ENCODE data around the gene SCARF2. TPM values are rescaled to one million over a fixed set of nuclear protein-coding genes. Genes with fewer than 3 reads are reported as not detected.
"Not testable (repeated sequence)": the region's sequence is repeated elsewhere in the genome, so short reads cannot be mapped to it uniquely, and the experiment has no call there.

Gene SCARF2, protein sequence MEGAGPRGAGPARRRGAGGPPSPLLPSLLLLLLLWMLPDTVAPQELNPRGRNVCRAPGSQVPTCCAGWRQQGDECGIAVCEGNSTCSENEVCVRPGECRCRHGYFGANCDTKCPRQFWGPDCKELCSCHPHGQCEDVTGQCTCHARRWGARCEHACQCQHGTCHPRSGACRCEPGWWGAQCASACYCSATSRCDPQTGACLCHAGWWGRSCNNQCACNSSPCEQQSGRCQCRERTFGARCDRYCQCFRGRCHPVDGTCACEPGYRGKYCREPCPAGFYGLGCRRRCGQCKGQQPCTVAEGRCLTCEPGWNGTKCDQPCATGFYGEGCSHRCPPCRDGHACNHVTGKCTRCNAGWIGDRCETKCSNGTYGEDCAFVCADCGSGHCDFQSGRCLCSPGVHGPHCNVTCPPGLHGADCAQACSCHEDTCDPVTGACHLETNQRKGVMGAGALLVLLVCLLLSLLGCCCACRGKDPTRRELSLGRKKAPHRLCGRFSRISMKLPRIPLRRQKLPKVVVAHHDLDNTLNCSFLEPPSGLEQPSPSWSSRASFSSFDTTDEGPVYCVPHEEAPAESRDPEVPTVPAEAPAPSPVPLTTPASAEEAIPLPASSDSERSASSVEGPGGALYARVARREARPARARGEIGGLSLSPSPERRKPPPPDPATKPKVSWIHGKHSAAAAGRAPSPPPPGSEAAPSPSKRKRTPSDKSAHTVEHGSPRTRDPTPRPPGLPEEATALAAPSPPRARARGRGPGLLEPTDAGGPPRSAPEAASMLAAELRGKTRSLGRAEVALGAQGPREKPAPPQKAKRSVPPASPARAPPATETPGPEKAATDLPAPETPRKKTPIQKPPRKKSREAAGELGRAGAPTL
- 1 to 10 TPM; 3.2 to 8.3 TPM for total RNA-seq
- long read RNA-seq = 0 reads

DNA sequence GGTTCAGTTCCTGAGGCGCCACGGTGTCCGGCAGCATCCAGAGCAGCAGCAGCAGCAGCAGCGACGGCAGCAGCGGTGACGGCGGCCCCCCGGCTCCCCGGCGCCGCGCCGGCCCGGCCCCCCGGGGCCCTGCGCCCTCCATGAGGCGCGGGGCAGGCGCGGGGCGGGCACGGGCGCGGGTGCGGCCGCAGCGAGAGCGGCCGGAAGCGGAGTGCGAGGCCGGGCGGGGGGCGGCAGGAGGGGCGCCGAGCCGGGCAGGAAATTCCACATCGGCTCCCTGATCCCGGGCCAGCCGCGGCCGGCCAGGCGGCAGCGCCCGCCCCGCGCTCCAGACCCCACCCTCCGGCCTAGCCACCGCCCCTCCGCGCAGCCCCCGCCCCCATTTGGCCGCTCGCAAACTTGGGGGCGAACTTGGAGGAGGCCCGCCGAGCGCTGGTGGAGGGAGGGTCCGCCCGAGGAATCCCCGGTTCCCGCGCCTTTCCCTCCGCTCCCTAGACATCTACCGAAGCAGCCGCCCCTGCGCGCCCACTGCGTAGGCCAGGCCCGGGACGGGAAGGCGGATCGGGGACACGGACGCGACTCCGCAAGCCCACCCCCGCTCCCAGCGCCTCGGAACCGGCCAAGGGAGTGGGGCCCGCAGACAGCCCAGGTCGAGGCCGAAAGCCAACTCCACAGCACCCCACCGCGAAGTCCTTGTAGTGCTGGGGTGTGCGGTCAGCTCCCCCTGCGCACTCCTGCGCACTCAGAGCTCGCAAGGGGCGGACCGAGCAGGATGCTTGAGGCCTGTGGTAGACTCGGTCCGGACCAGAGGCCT, at the start of gene SCARF2:
Gene SCARF2 (minus strand): TSS at position 213 of the 814 bp plus-strand sequence. CDS start 71 bp downstream, at position 142.
- intact Hi-C loops (cut with DNase I) = loop anchor here in 1 of 2 donors (10.0 kb wide), 1 partner anchor 57 kb away; the partner anchor contains the start of gene KLHL22
- DNase-seq (peak; percentile 78), ATAC-seq (peak; percentile 75 to 79)

DNA sequence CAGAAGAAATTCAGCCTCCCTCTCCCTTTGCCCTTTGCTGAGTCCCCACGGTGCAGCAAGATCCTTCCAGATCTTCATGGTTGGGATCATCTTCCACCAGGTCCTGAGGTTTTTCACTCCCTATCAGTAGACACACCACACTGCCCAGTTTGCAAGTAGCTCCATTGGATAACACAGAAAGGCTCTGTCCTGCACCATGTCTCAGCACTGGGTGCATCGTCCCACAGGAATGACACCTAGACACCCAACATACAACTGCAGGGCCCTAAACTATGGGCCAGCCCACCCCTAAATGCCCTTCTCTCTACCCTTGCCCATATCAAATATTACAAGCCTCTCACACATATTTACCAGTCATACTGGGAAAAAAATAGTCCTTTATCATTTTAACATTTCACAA, 48.6 kb upstream of the SCARF2 start:
- DNase-seq = no peak
- intact Hi-C loops (cut with DNase I) = no loop called here
- no peak for ATAC-seq

DNA sequence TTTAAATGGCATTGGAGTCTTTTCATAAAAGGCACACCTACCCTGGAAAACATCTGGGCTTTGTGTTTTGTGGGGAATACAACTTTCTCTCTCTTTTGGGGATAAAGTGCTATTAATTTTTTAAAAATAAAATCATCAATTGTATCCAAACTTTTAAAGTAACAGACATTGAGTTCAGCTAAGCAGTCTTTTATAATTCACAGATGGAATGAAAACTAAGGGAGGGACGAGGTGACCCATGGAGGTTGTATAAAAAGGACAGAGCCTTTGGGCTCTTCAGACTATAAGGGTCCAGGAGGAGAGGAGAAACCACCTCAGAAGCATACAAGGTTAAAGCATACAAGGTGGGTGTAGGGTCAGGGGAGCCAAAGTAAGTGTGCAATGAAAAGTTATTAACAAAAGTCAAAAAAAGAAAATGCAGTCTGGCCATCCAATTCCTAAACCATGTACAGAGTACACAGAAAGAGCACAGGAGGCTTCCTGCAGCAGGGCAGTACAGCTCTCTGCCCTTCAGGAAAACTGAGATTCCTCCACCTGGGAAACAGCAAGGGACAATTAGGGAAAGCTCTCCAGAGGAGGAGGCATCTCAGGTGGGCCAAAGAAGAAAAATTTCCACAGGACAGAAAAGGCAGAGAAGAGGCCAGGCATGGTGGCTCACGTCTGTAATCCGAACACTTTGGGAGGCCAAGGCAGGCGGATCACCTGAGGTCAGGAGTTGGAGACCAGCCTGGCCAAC, 47.5 kb upstream of the SCARF2 start:
- ATAC-seq (no peak), DNase-seq (no peak)
- intact Hi-C loops (cut with DNase I) = no loop called here

DNA sequence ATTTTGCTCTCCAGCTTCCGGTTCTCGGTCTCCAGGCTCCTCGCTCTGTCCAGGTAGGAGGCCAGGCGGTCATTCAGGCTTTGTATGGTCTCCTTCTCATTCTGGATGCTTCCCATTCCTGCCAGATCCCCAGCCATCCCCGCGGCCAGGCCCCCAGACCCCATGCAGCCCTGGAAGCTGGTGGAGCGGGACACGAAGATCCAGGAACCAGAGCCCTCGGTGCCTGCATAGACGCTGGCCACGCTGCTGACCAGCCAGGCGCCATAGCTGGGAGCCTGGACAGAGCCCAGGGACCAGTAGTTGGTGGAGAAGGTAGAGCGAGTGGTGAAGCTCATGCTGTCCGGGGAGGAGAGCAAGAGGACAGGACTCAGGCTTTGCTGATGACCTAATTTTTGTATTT, 46.1 kb upstream of the SCARF2 start:
- no peak for ATAC-seq
- intact Hi-C loops (cut with DNase I) = no loop called here
- no peak for DNase-seq

DNA sequence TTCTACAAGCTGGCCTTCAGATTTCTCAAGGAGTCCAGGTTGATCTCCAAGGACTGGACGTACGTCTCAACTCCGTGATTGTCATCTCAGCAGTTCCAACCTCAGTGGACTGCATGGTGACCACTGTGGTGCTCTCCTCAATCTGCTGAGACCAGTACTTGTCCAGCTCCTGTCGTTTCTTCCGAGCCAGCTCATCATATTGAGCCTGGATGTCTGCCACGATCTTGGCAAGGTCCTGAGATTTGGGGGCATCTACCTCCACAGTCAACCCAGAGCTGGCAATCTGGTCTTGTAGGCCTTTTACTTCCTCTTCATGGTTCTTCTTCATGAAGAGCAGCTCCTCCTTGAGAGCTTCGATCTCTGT, 45.5 kb upstream of the SCARF2 start:
- intact Hi-C loops (cut with DNase I); DNase-seq; ATAC-seq: not testable (repeated sequence)

DNA sequence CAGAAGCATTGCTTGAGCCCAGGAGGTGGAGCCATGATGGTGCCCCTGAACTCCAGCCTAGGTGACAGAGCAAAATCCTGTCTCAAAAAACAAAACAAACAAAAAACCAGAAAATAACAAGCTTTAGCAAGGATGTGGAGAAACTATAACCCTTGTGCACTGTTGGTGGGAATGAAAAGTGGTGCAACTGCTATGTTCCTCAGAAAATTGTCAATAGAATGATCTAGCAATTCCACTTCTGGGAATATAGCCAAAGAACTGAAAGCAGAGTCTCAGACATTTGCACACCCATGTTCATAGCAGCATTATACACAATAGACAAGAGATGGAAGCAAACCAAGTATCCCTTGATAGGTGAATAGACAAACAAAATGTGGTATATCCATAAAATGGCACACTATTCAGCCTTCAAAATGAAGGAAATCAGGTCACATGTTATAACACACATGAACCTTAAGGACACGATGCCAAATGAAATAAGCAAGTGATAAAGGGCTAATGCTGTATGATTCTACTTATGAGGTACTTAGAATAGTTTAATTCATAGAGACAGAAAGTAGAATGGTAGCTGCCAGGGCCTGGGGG, 42.1 kb upstream of the SCARF2 start:
- ATAC-seq (no peak), DNase-seq (no peak)

DNA sequence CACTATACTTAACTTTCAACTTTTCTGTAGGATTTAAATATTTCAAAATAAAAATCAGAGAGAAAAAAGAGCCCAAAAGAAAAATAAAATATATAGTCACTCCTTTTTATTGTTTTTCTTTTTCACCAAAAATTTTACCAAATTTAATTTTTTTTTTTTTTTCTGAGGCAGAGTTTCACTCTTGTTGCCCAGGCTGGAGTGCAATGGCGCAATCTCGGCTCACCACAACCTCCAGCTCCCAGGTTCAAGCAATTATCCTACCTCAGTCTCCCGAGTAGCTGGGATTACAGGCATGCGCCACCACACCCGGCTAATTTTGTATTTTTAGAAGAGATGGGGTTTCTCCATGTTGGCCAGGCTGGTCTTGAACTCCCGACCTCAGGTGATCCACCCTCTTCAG, 40.4 kb upstream of the SCARF2 start:
- ATAC-seq; intact Hi-C loops (cut with DNase I); DNase-seq: not testable (repeated sequence)

More for the DNA sequence above, 42.1 kb upstream of the SCARF2 start:
- intact Hi-C loops (cut with DNase I) = no loop called here

DNA sequence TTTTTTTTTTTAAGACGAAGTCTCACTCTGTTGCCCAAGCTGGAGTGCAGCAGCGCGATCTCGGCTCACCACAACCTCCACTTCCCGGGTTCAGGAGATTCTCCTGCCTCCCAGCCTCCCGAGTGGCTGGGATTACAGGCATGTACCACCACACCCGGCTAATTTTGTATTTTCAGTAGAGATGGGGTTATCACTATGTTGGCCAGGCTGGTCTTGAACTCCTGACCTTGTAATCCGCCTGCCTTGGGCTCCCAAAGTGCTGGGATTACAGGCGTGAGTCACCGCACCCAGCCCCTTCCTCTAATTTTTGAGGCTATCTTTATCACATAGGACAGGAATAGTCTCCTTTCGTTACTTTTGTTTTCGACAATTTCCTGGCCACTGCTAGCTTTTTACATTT, 37.9 kb upstream of the SCARF2 start:
- ATAC-seq; DNase-seq; intact Hi-C loops (cut with DNase I): not testable (repeated sequence)

DNA sequence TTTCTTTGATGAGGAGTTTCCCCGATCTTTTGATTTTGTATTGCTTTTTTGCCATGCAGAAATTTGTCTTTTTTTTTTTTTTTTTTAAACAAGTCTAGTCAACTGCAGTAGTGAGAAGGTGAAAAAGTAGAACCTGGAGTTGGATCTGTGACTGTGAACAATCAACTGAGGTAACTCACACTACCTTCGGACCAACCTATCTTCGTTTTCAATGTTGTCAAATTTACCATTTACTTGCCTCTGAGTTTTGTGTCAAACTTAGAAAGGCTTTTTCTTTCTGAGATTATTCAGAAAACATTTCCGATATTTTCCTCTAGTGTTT, 37.5 kb upstream of the SCARF2 start:
- no peak for ATAC-seq
- DNase-seq = no peak

DNA sequence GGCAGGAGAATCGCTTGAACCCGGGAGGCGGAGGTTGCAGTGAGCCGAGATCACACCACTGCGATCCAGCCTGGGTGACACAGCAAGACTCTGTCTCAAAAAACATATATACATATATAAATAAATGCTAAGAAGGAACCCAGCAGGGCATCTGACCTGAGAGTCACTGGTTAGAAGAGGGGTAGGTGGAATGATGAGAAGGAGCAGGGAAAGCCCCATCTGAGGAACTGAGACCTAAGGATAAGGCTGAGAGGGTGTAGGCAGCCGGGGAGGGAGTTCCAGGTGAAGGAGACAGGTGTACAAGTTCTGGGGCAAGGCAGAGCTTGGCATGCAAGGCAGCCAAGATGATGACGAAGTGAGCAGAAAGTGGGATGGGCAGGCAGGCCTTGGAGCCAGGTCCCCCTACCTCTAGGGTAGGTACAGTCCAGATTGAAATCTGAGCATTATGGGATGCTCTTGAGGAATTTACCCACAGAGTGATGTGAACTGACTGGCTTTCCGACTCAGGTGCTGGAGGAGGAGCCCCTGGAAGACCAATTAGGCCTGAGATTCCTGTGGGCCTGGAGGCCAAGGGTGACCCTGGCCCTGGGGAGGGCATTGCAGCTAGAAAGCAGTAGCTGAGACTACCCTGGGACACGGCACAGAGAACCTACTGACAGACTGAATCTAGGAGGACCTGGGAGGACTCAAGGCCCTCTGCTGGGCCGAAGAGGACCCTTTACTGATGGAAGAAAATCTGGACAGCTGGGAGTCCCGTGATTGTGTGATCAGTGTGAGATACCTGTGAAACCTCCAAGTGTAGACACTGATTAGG, 35.2 kb upstream of the SCARF2 start:
- no peak for DNase-seq
- intact Hi-C loops (cut with DNase I) = no loop called here
- no peak for ATAC-seq

More for the DNA sequence above, 37.5 kb upstream of the SCARF2 start:
- intact Hi-C loops (cut with DNase I) = no loop called here

DNA sequence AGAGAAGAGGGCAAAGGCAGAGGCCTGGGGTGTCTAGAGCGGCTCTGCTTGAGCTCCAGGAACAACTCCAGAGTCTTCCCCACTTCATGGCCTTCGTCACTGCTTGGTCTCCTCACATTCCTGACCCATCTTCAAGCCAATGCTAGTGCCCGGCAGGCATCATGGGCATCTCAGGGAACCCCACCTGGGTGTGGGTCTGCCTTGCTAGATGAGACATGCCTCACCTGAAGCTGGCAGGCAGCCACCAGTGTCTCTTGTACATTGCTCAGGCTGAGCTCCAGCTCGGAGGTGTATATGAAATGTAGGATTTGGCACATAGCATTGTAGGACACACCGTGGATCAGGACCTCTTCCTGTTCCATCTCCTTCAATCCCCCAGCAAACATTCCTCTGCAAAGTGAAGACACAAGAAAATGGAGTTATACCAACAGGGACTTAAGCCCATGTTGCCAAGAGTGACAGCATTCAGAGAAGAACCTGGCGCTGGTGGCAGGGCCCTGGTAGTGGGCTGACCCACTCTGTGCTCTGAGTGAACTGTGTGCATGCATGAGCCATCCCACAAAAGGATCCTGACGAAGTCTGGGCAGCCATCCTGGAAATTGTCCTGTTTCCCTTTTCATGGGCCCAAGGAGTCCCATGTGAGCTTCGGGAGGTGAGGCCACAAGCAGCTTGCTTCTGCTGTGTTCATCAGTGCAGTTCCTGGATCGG, 33.7 kb upstream of the SCARF2 start:
- DNase-seq (no peak), ATAC-seq (no peak)
- intact Hi-C loops (cut with DNase I) = no loop called here

DNA sequence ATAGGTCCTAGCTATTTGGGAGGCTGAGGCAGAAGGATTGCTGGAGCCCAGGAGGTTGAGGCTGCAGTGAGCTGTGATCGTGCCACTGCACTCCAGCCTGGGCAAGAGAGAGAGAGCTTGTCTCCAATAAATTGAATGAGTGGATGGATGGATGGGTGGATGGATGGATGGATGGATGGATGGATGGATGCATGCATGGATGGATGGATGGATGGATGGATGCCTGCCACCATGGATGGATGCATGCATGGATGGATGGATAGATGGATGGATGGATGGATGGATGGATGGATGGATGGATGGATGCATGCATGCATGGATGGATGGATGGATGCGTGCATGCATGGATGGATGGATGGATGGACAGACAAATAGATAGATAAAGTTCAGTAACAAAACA, 32.9 kb upstream of the SCARF2 start:
- intact Hi-C loops (cut with DNase I); DNase-seq; ATAC-seq: not testable (repeated sequence)

DNA sequence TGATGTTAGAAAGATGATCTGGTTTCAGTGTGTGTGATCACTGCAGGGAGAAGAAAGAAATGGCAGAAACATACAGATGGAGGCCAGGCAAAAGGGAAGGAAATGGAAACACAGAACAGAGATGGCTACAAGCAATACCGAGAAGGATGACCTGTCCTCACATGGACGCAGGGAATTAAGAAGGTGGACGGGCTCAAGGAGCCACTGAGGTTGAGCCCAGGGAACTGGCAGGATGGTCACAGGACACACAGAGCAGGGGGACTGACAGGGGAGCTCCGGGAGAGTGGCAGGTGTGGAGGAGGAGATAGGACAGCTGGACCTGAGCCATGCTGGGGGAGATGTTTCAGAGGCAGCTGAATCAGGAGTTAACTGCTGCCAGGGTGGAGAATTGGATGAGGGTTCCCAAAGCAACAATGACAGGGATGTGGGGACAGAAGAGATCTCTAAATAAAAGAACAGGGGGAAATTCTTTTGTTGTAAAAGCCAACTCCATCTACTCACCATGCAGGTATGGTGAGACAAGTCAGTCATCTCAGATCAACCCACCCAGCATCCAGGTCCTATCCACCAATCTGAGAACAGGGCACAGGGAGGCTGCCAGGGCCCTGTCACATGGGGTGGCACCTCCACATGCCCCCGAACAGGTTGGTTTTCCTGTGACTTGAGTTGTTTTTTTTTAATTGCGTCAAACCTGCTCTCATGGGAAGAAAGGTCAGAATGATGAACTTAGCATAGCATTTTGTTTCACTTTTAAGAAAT, 31.7 kb upstream of the SCARF2 start:
- no peak for ATAC-seq
- intact Hi-C loops (cut with DNase I) = no loop called here
- DNase-seq = no peak

DNA sequence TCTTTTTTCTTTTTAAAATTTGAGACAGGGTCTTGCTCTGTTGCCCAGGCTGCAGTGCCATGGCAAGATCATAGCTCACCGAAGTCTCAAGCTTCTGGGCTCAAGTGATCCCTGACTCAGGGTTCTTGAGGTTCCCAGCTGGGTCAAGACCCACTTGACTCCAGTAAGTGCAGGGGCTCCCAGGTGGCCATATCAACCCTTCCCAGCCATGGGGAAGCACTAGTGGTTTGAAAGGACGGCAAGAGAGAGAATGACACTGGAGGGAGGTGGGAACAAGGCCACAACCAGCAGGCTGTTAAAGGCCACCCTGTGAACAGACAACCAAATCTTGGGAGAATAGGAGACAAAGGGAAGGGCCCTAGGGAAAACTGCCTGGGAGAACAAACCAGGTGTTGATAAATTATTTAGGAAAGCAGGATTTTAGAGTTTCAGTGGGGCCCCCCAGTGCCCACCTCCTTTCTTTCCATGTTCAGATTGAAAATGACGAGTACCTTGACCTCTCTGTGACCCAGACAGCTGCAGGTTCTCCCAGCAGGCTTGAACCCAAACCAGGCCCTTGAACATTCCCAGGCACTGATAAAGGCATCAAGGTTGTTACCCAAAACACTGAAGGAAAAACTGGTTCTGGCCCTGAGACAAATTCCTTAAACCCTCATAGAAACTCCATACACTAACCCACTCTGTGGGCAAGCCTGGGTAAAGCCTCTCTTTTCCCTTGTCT, 29.2 kb upstream of the SCARF2 start:
- intact Hi-C loops (cut with DNase I) = no loop called here
- ATAC-seq (no peak), DNase-seq (no peak)

DNA sequence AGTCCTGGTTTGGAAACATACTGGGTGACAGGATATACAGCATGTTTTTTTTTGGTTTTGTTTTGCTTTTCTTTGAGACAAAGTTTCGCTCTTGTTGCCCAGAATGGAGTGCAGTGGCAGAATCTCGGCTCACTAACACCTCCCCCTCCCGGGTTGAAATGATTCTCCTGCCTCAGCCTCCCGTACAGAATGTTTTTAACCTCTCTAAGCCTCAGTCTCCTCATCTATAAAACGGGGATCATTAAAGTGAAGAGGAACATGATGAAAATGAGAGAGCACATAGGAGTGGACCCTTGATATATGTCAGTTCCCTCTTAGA, 28.1 kb upstream of the SCARF2 start:
- intact Hi-C loops (cut with DNase I) = no loop called here
- ATAC-seq (no peak), DNase-seq (no peak)
